PC-9 (cell line): ENCODE results near the gene SHANK1.

Experiments
- EZH2 ChIP-seq: fragments of 200-600 bp; sonication (generic); IDR thresholded peaks from 2 replicates; pipeline ENCODE4 v1.8.0; 2017; ENCODE audit warnings: antibody characterized with exemption, low read depth
- TF ChIP-seq, protein P1 (sequence below): fragments of 200-600 bp; sonication (generic); conservative IDR thresholded peaks from 2 replicates; pipeline ENCODE4 v1.6.1; 2017; ENCODE audit warnings: mixed run types, antibody characterized with exemption, mild to moderate bottlenecking, moderate library complexity

DNA sequence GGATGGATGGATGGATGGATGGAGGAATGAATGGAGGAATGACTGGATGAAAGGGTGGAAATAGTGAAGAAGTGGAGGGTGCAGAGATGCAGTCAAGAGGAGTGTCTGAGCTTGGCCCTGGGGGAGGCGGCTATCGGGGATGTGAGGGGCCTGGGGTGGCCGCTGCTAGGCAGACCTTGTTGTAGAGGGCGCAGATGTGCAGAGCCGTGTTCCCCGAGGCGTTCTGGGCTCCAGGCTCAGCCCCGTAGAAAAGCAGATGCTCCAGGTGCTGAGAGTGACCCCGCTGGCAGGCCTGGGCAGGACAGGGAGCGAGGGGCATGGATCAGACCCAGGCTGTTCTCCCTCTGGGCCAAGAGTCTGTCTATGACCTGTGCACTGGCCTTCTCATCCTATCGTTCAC lies 8.4 kb downstream of the SHANK1 start:
- TF ChIP-seq, protein P1, sequence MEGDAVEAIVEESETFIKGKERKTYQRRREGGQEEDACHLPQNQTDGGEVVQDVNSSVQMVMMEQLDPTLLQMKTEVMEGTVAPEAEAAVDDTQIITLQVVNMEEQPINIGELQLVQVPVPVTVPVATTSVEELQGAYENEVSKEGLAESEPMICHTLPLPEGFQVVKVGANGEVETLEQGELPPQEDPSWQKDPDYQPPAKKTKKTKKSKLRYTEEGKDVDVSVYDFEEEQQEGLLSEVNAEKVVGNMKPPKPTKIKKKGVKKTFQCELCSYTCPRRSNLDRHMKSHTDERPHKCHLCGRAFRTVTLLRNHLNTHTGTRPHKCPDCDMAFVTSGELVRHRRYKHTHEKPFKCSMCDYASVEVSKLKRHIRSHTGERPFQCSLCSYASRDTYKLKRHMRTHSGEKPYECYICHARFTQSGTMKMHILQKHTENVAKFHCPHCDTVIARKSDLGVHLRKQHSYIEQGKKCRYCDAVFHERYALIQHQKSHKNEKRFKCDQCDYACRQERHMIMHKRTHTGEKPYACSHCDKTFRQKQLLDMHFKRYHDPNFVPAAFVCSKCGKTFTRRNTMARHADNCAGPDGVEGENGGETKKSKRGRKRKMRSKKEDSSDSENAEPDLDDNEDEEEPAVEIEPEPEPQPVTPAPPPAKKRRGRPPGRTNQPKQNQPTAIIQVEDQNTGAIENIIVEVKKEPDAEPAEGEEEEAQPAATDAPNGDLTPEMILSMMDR: no peak
- TF ChIP-seq EZH2: no peak
